ENCODE results near the gene TSPEAR. TPM values are rescaled to one million over a fixed set of nuclear protein-coding genes. Genes with fewer than 3 reads are reported as not detected.

Gene TSPEAR
- total and polyA plus RNA-seq, 3 donors from 2014 or later, result 0.53 to 0.62 (median 0.55) TPM

- Histone ChIP-seq H3K36me3 (ENCODE audit: low read depth, missing control alignments) (no peaks in the 10 kb centered on the region), H3K4me3 (no peak overlapping the region), H3K4me1 (no peaks in the 10 kb centered on the region), H3K27me3 (no peaks in the 10 kb centered on the region), H3K27ac (no peak overlapping the region), H3K9me3 (no peaks in the 10 kb centered on the region)
- 89 to 91% methylated on average over 11 to 25 of the region's 25 CpGs for WGBS, 2 donors
- intact Hi-C loops (cut with DNase I; ENCODE audit: low total_unique reads), result no loop called here
- no peak for DNase-seq
- TF ChIP-seq POLR2A (IDR thresholded peaks at IDR 0.05) (no peak), CTCF (IDR thresholded peaks at IDR 0.05) (no peak)
These were observed 249.1 kb downstream of the TSPEAR start for GRCh38 chr21:44462086-44462833.

- Histone ChIP-seq H3K27ac (no peak overlapping the region), H3K4me3 (no peak overlapping the region), H3K27me3 (no peaks in the 10 kb centered on the region), H3K4me1 (no peaks in the 10 kb centered on the region), H3K36me3 (ENCODE audit: low read depth, missing control alignments) (no peaks in the 10 kb centered on the region), H3K9me3 (no peaks in the 10 kb centered on the region)
- intact Hi-C loops (cut with DNase I; ENCODE audit: low total_unique reads), result no loop called here
- 78 to 87% methylated on average over 10 of the region's 15 CpGs for WGBS, 2 donors
- TF ChIP-seq CTCF (IDR thresholded peaks at IDR 0.05) (peak; percentile 9 to 22 (median 16)), POLR2A (IDR thresholded peaks at IDR 0.05) (no peak)
- DNase-seq, result peak; percentile 22
These were observed 249.8 kb downstream of the TSPEAR start for GRCh38 chr21:44461464-44462001.

GRCh38 chr21:44461005-44461404 is 250.4 kb downstream of the TSPEAR start:
- TF ChIP-seq POLR2A (IDR thresholded peaks at IDR 0.05) (no peak), CTCF (IDR thresholded peaks at IDR 0.05) (no peak)
- Histone ChIP-seq H3K27me3 (no peaks in the 10 kb centered on the region), H3K9me3 (no peaks in the 10 kb centered on the region), H3K36me3 (ENCODE audit: low read depth, missing control alignments) (no peaks in the 10 kb centered on the region), H3K27ac (no peak overlapping the region), H3K4me1 (peaks cover 2% of the 10 kb centered on the region), H3K4me3 (no peak overlapping the region)
- DNase-seq, result no peak
- 99 to 100% methylated on average over 1 to 8 of the region's 8 CpGs for WGBS, 2 donors
- intact Hi-C loops (cut with DNase I; ENCODE audit: low total_unique reads), result no loop called here

- Histone ChIP-seq H3K4me1 (peaks cover 4% of the 10 kb centered on the region), H3K4me3 (no peak overlapping the region), H3K27me3 (no peaks in the 10 kb centered on the region), H3K27ac (no peak overlapping the region), H3K9me3 (no peaks in the 10 kb centered on the region), H3K36me3 (ENCODE audit: low read depth, missing control alignments) (no peaks in the 10 kb centered on the region)
- TF ChIP-seq POLR2A (IDR thresholded peaks at IDR 0.05), result no peak
- TF ChIP-seq CTCF (IDR thresholded peaks at IDR 0.05), result no peak
- WGBS, 2 donors, result 94 to 100% methylated on average over 6 to 8 of the region's 8 CpGs
- no peak for DNase-seq
- intact Hi-C loops (cut with DNase I; ENCODE audit: low total_unique reads), result no loop called here
These were observed 251.0 kb downstream of the TSPEAR start for GRCh38 chr21:44460441-44460755.

All from testis (tissue), 3 donors.